MM.1S (cell line): ENCODE measurements around the gene C1orf21.

Source experiments
- CTCF ChIP-seq: fragments of 300-600 bp; sonication (generic); IDR thresholded peaks from 2 replicates; pipeline ENCODE4 v1.5.1; 2016; ENCODE audit warnings: antibody characterized with exemption, low read length, mixed read lengths
- EZH2 ChIP-seq: fragments of 300-600 bp; sonication (generic); optimal IDR thresholded peaks from 2 replicates; pipeline ENCODE3; 2017; ENCODE audit warnings: low read depth, mild to moderate bottlenecking, antibody characterized with exemption, low read length, mixed read lengths
- EZH2phosphoT487 ChIP-seq: fragments of 300-600 bp; sonication (generic); IDR thresholded peaks from 2 replicates; pipeline ENCODE4 v1.6.1; 2018; ENCODE audit warnings: antibody characterized with exemption, low read length

- TF ChIP-seq CTCF, result no peak
- no peak for TF ChIP-seq EZH2
- no peak for TF ChIP-seq EZH2phosphoT487
These were observed 7.6 kb upstream of the C1orf21 start for GRCh38 chr1:184379111-184379752.
